H1 (cell line): ENCODE data around the gene LRRC8D. TPM values are rescaled to one million over a fixed set of nuclear protein-coding genes. Genes with fewer than 3 reads are reported as not detected.

Experiments
- CTCF ChIA-PET: fragments of 300-600 bp; sonication (Branson Sonifier 250); formaldehyde crosslinking; loops from one replicate; lab custom pipeline; 2021; ENCODE audit not compliant: partially characterized antibody; lab: Charles Lee
- POLR2A ChIA-PET: fragments of 300-600 bp; sonication (Branson Sonifier 250); formaldehyde crosslinking; loops from one replicate; lab custom pipeline; 2021; ENCODE audit warnings: inconsistent platforms; ENCODE audit not compliant: partially characterized antibody; lab: Charles Lee
- DNase-seq, 2 experiments: peaks; one replicate each; pipeline versions ENCODE4 v3.0.0 to v3.0.0-alpha.2; 2010 to 2022; ENCODE audit warnings: low spot score in 2 of 2, low read depth in 1 of 2, mixed read lengths in 1 of 2
- FAIRE-seq: peaks from 2 replicates; lab custom pipeline; 2011; peaks lifted over from hg19 to GRCh38; lab: Jason Lieb, UNC
- H2AFZ ChIP-seq: 2 replicates; pipeline ENCODE4 v1.8.1; 2012; ENCODE audit warnings: low read length, inconsistent platforms
- H2AK5ac ChIP-seq: 2 replicates; pipeline ENCODE4 v1.6.1; 2013; ENCODE audit warnings: low read depth, low read length
- H2BK120ac ChIP-seq: replicated peaks from 2 replicates; pipeline ENCODE3; 2013; ENCODE audit warnings: low read depth, low read length, inconsistent platforms
- H2BK12ac ChIP-seq: 2 replicates; pipeline ENCODE4 v1.6.1; 2013; ENCODE audit warnings: low read depth, low read length
- H2BK15ac ChIP-seq: 2 replicates; pipeline ENCODE4 v1.6.1; 2013; ENCODE audit warnings: low read length
- H2BK20ac ChIP-seq: 2 replicates; pipeline ENCODE4 v1.6.1; 2013; ENCODE audit warnings: low read length
- H2BK5ac ChIP-seq: 2 replicates; pipeline ENCODE4 v1.6.1; 2013; ENCODE audit warnings: low read depth, low read length
- H3K14ac ChIP-seq: 2 replicates; pipeline ENCODE4 v1.6.1; 2013; ENCODE audit warnings: inconsistent platforms; ENCODE audit not compliant: insufficient read length
- H3K18ac ChIP-seq: 2 replicates; pipeline ENCODE4 v1.6.1; 2013; ENCODE audit warnings: low read length; ENCODE audit errors: extremely low read depth
- H3K23ac ChIP-seq: 2 replicates; pipeline ENCODE4 v1.6.1; 2013; ENCODE audit warnings: inconsistent platforms; ENCODE audit not compliant: insufficient read length
- H3K23me2 ChIP-seq: 2 replicates; pipeline ENCODE4 v1.6.1; 2013; ENCODE audit warnings: low read depth, low read length
- H3K27ac ChIP-seq: 2 replicates; pipeline ENCODE4 v1.6.1; 2011; ENCODE audit warnings: low read depth, low read length, inconsistent platforms
- H3K27me3 ChIP-seq, 4 experiments: replicated peaks in 1 of 4; 1 replicate in 1 of 4; 2 replicates in 3 of 4; pipeline versions ENCODE4 v1.6.1 to v1.8.1; 2011 to 2013; ENCODE audit warnings: low read length in 3 of 4, mild to moderate bottlenecking in 3 of 4, inconsistent platforms in 2 of 4, mixed read lengths in 2 of 4, moderate library complexity in 1 of 4; ENCODE audit not compliant: control insufficient read depth in 3 of 4, insufficient read depth in 3 of 4; ENCODE audit errors: extremely low read depth in 1 of 4
- H3K36me3 ChIP-seq, 4 experiments: 2 replicates each; pipeline versions ENCODE4 v1.6.1 to v1.8.1; 2011 to 2013; ENCODE audit warnings: mild to moderate bottlenecking in 4 of 4, low read length in 3 of 4, moderate library complexity in 2 of 4, control low read depth in 1 of 4, inconsistent platforms in 1 of 4; ENCODE audit not compliant: insufficient read depth in 4 of 4, control insufficient read depth in 2 of 4
- H3K4ac ChIP-seq: replicated peaks from 2 replicates; pipeline ENCODE3; 2013; ENCODE audit warnings: low read length, low read depth, mixed read lengths, inconsistent platforms; ENCODE audit not compliant: insufficient read length
- H3K4me1 ChIP-seq, 4 experiments: replicated peaks in 1 of 4; 1 replicate in 1 of 4; 2 replicates in 3 of 4; pipeline versions ENCODE4 v1.6.1 to v1.8.1; 2011 to 2013; ENCODE audit warnings: low read length in 3 of 4, inconsistent platforms in 2 of 4, mixed read lengths in 1 of 4; ENCODE audit not compliant: insufficient read depth in 4 of 4, control insufficient read depth in 3 of 4
- H3K4me2 ChIP-seq, 2 experiments: 2 replicates each; pipeline versions ENCODE4 v1.6.1 to v1.8.1; 2011 to 2013; ENCODE audit warnings: low read depth in 2 of 2, low read length in 2 of 2, control low read depth in 1 of 2, inconsistent platforms in 1 of 2, mild to moderate bottlenecking in 1 of 2; ENCODE audit not compliant: insufficient read depth in 1 of 2
- H3K4me3 ChIP-seq, 4 experiments: fragments of 200-600, 300-600 bp in 1 of 4; sonication (generic), shearing (Covaris generic), sonication (Bioruptor Twin) in 1 of 4; 2 replicates each; pipeline versions ENCODE4 v1.5.1 to v1.8.1; 2011 to 2016; ENCODE audit warnings: low read length in 4 of 4, low read depth in 3 of 4, control low read depth in 2 of 4, inconsistent platforms in 2 of 4, mild to moderate bottlenecking in 2 of 4, mixed read lengths in 1 of 4, moderate library complexity in 1 of 4; ENCODE audit not compliant: insufficient read depth in 2 of 4; ENCODE audit errors: extremely low read depth in 1 of 4
- H3K56ac ChIP-seq: replicated peaks from 2 replicates; pipeline ENCODE3; 2013; ENCODE audit warnings: low read depth, mild to moderate bottlenecking, mixed read lengths, low read length, inconsistent platforms; ENCODE audit not compliant: insufficient read length
- H3K79me1 ChIP-seq: 2 replicates; pipeline ENCODE4 v1.6.1; 2013; ENCODE audit warnings: low read depth, low read length, control low read depth
- H3K79me2 ChIP-seq, 2 experiments: 2 replicates each; pipeline versions ENCODE4 v1.6.1 to v1.8.1; 2012 to 2013; ENCODE audit warnings: low read length in 2 of 2, mild to moderate bottlenecking in 2 of 2, inconsistent platforms in 1 of 2; ENCODE audit not compliant: insufficient read depth in 2 of 2, control insufficient read depth in 1 of 2
- H3K9ac ChIP-seq, 4 experiments: replicated peaks in 1 of 4; 1 replicate in 1 of 4; 2 replicates in 3 of 4; pipeline versions ENCODE4 v1.6.1 to v1.8.1; 2011 to 2013; ENCODE audit warnings: low read depth in 3 of 4, low read length in 3 of 4, control low read depth in 2 of 4, mild to moderate bottlenecking in 2 of 4, moderate library complexity in 2 of 4, inconsistent platforms in 1 of 4; ENCODE audit errors: extremely low read depth in 1 of 4
- H3K9me3 ChIP-seq, 2 experiments: 2 replicates each; pipeline versions ENCODE4 v1.6.1 to v1.8.1; 2012 to 2013; ENCODE audit warnings: mild to moderate bottlenecking in 2 of 2, moderate library complexity in 2 of 2, control low read depth in 1 of 2, inconsistent platforms in 1 of 2, low read depth in 1 of 2, low read length in 1 of 2, mixed read lengths in 1 of 2; ENCODE audit not compliant: insufficient read depth in 2 of 2
- H4K20me1 ChIP-seq, 2 experiments: replicated peaks in 1 of 2; 2 replicates each; pipeline versions ENCODE3 to v1.8.1; 2011 to 2013; ENCODE audit warnings: inconsistent platforms in 2 of 2, low read length in 2 of 2, mild to moderate bottlenecking in 1 of 2; ENCODE audit not compliant: insufficient read depth in 2 of 2, control insufficient read depth in 1 of 2
- H4K5ac ChIP-seq: 2 replicates; pipeline ENCODE4 v1.6.1; 2013; ENCODE audit warnings: low read length, low read depth, mixed read lengths, inconsistent platforms; ENCODE audit not compliant: insufficient read length
- H4K8ac ChIP-seq: 2 replicates; pipeline ENCODE4 v1.8.0; 2013; ENCODE audit warnings: mild to moderate bottlenecking, moderate library complexity, low read length, inconsistent platforms; ENCODE audit not compliant: insufficient read depth; ENCODE audit errors: extremely low read depth
- H4K91ac ChIP-seq: replicated peaks from 2 replicates; pipeline ENCODE3; 2013; ENCODE audit warnings: low read length, mixed read lengths, inconsistent platforms; ENCODE audit not compliant: insufficient read length
- TAF7 ChIP-seq: optimal IDR thresholded peaks from 2 replicates; pipeline ENCODE3; 2011; ENCODE audit warnings: low read depth, mild to moderate bottlenecking, inconsistent platforms, low read length, moderate library complexity, borderline replicate concordance
- WGBS, 2 experiments: shearing (Covaris generic) in 1 of 2; methylation state at CpG; one replicate each; pipeline versions ENCODE4 v1.1.6 to v1.1.7; 2013 to 2015; ENCODE audit warnings: low lambda C conversion rate in 2 of 2, mixed read lengths in 2 of 2, inconsistent platforms in 1 of 2, low coverage in 1 of 2, missing lambda C conversion rate in 1 of 2; ENCODE audit not compliant: insufficient replicate concordance in 2 of 2, insufficient coverage in 1 of 2, insufficient read length in 1 of 2; ENCODE audit errors: extremely low coverage in 1 of 2, missing lambda C conversion rate in 1 of 2; 5-methylcytosine and 5-hydroxymethylcytosine counted together
- polyA plus RNA-seq, 7 experiments: library from polyadenylated mRNA; depleted of rRNA in 3 of 7; stranded (reverse) in 5 of 7; unstranded in 2 of 7; fragments of >200 nt in 5 of 7; fragments of 200-250 nt in 2 of 7; gene quantifications; 1 replicate in 5 of 7; 2 replicates in 1 of 7; 4 replicates in 1 of 7; pipeline versions ENCODE4 v1.2.1 to v1.2.3, GENCODE V29; 2011 to 2013; ENCODE audit warnings: missing spikeins in 2 of 7, mixed read lengths in 2 of 7
- total RNA-seq: library from RNA; stranded (reverse); fragmentation: NEBNext Ultra II Directional; extraction: Animal tissue kit (Norgen Biotek cat#: 25700); gene quantifications from 2 replicates; pipeline ENCODE4 v1.2.1, GENCODE V29; 2021

LRRC8D gene
- total and polyA plus RNA-seq, 2 of the 8 experiments (the other 6 are each of a cell fraction or from before 2014, with no cell fraction given) = 42.0 to 58.5 TPM

GRCh38 chr1:89844860-89845259 lies 24.0 kb downstream of the LRRC8D start:
- Histone ChIP-seq H2BK15ac (no peak overlapping the region), H2AK5ac (no peak overlapping the region), H3K4me1 (peaks cover 2 to 10% (median 5%) of the 10 kb centered on the region in 4 experiments; a peak in 6 of 7 replicates), H3K18ac (no peak overlapping the region), H3K23ac (no peak overlapping the region), H3K9me3 (no peaks in the 10 kb centered on the region), H3K27me3 (no peaks in the 10 kb centered on the region), H3K79me1 (peaks cover 3% of the 10 kb centered on the region; the same call in 1 of the 2 replicates), H3K4me2 (no peak overlapping the region; a peak in 1 of 4 replicates), H3K56ac (no peak overlapping the region), H3K4me3 (no peak overlapping the region), H3K14ac (no peak overlapping the region), H4K5ac (no peak overlapping the region), H3K79me2 (peaks cover 0 to 30% of the 10 kb centered on the region in 2 experiments; a peak in 2 of 4 replicates), H2BK20ac (no peak overlapping the region), H4K91ac (no peak overlapping the region), H3K23me2 (peaks cover 8% of the 10 kb centered on the region; the same call in 1 of the 2 replicates), H2BK120ac (no peak overlapping the region), H3K4ac (no peak overlapping the region), H2BK12ac (no peak overlapping the region), H3K36me3 (peaks cover 0 to 30% (median 5%) of the 10 kb centered on the region in 4 experiments; a peak in 5 of 8 replicates), H3K27ac (no peak overlapping the region), H2AFZ (no peak overlapping the region), H2BK5ac (no peak overlapping the region), H4K8ac (no peak overlapping the region), H3K9ac (no peak overlapping the region), H4K20me1 (peaks cover under 1 to 2% of the 10 kb centered on the region in 2 experiments)
- ChIA-PET CTCF (interaction anchor here (2.4 kb wide), 1 partner anchor 14 kb away, joined by 8 read pairs; no protein-coding TSS in a partner anchor), POLR2A (no interaction called here)
- 91% methylated on average over 5 of the region's 5 CpGs; no CpG with 5 or more reads in 1 of the 2 experiments for WGBS, 2 experiments
- DNase-seq (no peak), FAIRE-seq (no peak)
- TF ChIP-seq TAF7 = no peak
